Stimulated activated CD4-positive, alpha-beta T cell treated with anti-CD3 and anti-CD28 coated beads, Interleukin-1b, Interleukin-23, amount 100 ng/mL, for 48 hours (primary cell): Measurements from ENCODE around the gene IRF2BP2.
"Not testable (repeated sequence)": the region's sequence is repeated elsewhere in the genome, so short reads cannot be mapped to it uniquely, and the experiment has no call there.

Experiments
- DNase-seq: peaks from one replicate; pipeline ENCODE4 v3.0.0-alpha.2; 2020

IRF2BP2 gene

DNA sequence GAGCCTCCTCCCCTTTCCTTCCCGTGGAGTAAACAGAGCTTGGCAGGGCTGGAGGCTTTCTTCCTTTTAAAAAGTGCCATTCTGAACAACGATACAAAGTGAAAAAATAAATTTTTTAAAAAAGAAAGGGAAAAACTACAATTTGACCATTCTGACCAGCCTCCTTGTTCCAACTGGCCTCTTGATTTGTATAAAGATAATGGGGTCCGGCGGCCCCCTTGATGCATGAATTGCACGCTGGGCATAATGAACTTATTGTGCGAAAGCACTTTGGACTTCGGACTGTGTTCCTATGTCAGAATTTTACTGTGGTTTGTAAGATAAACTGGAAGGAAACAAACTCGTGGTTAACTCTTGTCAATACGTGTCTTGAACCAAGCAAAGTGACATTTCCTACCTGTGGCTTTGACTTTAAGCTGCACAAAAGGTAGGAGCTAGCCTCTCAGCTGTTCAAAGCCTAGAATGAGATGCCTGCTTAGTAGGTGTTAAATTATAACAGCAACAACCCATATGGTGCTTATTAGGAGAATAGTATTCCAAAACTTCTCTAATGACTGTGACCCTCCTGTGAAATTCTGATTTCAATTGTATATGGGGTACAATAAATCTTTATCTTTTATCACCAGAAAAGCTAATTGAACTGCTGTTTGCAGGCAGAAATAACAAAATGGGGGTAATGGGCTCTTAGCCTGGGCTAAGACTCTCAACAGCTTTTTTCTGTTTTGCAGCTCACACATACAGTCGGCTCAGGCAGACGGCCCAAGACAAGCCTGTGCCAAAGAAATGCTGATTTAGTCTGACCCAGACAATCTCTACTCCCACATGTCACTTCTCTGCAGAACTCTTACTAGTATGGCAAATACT lies 9.3 kb downstream of the IRF2BP2 start:
- DNase-seq = no peak

DNA sequence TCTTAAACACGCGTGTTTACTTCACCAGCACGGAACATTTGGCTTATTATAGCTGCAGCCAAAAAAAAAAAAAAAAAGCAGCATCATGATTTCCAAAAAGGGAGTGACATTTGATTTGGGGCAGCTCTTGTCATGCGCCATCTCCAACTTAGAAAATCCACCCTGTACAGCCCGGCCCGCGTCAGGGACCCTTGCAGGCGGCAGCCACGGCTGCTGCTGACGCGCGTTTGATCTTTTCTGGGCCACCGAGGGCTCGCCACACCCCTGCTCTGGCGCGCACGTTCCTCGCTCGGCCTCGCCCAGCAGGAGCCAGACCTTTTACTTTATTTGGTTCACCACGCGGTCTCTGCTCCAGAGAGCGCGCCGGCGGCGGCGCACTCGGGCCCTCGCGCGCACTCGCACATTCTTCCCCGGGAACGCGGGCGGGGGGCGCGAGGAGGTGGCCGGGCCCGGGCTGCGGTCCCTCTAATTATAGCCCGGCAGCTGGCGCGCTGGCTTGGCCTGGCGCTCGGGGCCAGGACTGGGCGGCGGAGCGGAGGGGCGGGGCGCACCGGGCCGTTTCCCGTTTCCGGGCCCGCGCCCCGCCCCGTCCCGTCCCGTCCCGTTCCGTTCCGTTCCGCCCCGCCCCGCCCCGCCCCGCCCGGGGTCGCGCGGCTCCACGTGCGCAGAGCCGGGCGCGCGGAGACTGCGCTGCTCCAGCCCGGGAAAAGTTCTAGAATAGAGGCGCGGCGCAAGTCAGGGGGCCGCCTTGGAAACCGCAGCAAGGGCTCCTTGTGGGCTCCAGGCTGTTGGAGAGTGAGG lies 10.2 kb downstream of the IRF2BP2 start:
- DNase-seq = peak; percentile 80

DNA sequence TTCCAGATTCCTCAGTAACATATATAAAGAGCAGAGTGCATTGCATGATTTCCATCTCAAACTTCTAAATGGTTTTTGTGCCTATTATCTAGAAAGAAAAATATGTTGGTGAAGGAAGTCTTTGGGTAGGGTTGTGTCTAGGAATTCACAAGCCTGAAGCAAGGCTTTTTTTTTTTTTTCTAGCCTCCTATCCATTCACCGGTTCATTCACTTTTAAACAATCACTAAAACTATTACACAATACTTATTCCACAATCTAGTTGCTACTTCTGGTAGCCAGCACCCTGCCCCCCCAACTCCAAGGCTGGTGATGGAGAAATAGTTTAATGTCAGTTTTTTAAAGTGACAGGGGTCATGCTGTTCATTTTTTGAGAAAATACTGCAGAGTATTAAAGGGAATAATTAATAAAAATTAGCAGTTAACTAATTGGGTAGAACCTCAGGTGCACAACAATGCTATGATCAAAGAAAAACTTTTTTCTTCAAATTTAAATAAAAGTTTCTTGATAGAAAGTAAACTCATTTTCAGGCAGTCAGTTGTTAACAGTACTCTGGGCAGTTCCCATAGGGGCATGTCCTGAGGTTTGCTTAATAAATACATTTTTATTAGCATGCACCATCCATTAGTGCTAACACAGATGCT lies 10.9 kb downstream of the IRF2BP2 start:
- no peak for DNase-seq

DNA sequence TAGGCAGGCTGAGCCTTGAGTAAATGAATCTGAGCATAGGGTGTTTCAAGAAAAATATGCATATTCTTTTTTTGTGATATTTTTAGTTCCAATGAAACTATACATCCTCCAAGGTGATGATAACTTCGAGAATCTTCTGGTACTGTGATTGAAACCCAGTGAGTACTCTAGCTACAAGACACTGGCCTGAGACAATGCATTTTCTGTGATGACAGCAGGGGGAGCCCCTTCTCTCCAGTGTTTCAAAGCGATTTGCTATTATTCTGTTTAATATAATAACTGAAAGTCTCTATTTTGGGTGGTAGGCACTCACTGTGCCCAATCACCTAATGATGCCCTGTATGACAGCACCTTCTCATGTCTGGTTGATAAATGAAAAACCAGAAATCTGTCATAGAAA lies 12.1 kb downstream of the IRF2BP2 start:
- DNase-seq = peak; percentile 35

DNA sequence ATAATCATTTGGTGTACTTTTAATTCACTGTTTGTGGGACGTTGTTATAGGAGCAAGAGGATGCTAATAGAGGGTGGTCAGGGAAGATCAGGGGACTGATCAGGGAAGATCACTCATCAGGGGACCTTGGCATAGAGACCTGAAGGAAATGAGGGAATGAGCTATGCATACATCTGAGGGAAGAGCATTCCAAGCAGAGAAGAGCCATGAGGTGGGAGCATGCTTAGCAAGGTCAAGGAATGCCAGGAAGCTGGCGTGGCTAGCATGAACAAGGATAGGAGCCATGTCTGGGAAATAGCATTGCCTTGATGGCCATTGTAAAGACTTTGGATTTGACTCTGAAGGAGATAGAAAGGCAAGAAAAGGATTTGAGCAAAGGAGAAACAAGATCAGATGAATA lies 14.1 kb downstream of the IRF2BP2 start:
- no peak for DNase-seq

DNA sequence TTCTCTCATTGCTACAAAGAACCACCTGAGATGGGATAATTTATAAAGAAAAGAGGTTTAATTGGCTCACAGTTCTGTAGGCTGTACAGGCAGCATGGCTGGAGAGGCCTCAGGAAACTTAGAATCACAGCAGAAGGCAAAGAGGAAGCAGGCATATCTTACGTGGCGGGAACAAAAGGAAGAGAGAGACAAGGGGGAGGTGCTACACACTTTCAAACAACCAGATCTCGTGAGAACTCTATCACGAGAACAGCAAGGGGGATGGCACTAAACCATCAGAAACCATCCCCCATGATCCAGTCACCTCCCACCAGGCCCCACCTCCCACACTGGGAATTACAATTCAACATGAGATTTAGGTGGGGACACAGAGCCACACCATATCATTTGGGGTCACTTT lies 15.4 kb downstream of the IRF2BP2 start:
- DNase-seq = not testable (repeated sequence)

DNA sequence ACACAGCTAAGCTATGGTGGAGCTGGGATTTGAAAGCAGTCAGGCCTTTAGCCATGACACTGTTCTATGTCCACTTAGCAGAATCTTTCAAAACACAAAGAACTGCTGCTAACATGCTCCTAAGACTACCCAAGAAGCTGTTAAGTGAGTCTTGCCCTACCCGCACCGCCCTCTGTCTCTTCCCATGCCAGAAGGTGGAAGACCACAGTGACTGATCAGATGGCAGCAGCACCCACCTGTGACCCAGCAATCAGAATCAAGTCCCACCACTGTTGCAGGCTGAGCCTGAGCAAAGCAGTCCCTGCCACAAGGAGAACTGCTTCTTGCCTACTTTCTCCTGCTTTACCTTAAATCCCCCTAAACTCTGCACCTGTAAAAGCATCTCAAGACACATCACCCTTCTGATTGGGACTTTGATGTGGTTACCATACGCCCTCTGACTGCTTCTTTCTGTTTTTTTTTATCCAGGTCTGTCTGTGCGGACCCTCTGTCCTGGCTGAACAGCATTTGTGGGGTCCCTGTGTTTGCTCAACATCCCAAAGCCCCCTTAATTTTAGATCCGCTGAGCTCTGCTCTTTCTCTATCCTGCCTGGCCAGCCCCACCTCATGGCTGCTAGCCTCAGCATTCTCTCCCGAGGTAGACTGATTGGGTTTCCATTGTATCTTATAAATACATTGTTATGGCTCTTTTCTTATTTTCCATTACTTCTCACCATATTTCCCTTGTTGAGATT lies 16.0 kb downstream of the IRF2BP2 start:
- DNase-seq = no peak

DNA sequence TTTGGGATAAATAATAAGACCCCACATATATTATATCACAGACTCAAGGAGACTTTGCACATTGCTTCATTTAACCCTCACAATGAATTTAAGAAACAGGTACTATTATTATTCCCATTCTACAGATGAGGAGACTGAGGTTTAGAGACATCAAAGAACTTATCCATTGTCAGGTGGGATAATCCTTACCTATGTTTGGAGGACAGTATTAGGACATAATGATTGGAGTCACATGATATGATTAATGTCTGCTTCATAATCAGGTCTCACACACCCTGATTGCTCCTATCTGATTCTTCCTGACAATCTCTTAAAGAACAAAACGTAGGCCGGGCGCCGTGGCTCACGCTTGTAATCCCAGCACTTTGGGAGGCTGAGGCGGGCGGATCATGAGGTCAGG lies 16.9 kb downstream of the IRF2BP2 start:
- no peak for DNase-seq

DNA sequence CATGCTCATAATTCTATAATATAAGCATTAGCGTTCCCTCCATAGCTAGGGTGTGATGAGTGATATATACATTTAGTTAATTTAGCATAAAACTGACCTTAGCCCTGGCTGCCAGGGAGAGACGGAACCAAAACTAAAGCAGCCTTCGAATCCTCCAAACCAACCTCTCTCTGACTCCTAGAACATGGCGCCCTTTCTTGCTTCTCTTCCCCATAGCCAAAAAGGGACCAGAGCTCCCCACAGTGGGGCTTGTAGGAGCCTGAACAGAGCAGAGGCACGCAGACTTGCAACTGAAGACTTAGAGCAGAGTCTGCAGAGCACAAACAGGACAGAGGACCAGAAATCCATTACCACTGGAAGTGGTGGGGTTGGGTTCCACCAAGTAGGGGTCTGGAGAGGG lies 17.7 kb downstream of the IRF2BP2 start:
- no peak for DNase-seq

DNA sequence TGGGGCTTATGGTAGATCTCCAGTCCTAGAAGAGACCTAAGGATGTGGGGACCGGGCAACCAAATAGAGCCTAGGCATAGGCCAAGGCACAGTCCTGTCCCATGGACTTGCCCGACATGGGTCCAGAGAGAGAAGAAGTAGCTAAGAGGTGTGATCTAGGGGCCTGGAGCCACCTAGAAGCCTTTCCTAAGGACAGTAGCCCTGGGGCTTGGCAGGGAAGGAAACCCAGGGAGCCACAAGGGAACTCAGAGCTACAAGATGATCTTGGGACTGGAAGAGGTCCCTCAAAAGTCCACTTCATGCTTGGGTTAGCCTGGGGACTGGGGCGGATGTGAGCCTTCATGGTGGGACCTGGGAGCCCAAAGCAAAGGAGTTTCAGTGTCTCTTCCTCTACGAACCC lies 18.8 kb downstream of the IRF2BP2 start:
- no peak for DNase-seq

DNA sequence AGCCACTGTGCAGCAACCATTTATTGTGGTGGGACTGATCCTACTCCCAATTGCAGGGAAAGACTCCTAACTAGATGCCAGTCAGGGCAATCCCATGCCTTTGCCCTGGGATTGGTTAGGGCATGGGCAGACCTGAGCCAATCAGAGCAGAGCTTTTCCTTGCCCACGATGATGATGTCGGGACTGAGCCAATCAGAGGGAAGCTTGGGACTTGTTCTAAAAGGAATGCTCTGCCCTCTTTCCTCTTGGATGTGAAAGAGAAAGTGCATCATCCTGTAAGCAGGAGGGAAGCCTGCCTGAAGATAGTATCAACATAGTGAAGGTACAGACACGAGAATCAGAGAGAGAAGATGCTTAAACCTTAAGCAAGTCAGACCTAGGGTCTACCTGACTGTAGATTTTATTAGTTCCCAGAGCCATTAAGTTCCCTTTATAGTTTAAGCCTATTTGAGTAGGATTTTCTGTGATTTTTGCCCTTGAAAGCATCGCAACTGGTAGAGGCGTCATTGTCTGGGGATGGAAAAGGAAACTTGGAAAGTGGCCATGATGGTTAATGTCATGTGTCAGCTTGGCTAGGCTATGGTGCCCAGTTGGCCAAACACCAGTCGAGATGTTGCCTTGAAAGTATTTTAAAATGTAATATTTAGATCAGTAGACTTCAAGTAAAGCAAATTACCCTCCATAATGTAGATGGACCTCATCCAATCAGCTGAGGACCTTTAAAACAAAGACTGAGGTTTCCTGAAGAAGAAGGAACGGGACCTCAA lies 19.9 kb downstream of the IRF2BP2 start:
- no peak for DNase-seq

DNA sequence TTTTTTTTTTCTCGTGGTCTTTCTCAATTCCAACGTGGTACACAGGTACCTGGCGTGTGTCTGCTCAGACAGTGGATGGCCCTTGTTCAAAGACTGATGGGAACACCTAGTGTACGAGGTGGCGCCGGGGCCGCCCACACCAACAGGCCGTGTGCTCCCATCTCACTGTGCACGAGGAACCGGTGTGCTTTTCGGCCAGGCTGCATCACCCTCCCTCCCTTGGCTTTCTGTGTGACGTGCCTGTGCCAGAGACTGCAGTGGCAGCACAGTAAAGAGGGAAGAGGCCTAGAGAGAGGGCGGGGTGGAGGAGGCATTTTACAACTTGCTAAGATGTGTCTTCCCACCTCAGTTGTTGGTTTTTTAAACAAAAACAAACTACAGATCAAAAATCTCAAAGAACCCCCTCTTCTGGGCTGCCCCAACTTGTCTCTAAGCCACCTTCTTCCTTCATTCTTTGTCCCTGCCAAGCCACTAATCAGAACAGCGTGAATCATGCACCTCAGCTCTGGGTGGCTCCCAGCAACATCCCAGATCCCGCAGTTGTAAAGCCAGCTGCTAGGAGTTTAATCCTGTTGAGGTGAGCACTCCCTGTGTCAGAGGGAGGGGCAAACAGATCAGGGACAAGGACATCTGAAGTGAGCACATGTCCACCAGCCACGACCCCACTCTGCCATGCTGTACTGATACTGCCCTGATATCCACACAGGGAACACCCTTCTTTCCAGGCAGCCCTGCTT lies 20.7 kb downstream of the IRF2BP2 start:
- DNase-seq = no peak

DNA sequence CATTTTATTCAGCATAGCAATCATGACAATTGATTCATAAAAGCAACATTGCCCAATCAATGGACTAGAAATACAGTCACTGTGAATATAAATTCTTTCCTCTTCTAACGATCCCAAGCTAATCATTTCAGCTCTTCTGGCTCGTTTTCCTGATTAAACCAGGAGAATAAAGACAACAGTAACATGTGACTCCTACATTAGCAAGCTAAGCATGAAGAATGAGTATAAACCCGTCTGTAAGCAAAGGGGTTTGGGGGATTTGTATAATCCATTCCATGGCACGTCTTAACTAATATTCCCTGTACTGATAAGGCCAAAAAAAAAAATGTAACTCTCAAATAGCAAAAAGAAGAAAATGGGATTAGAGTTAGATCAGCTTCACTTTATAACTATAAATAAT lies 21.6 kb downstream of the IRF2BP2 start:
- no peak for DNase-seq

DNA sequence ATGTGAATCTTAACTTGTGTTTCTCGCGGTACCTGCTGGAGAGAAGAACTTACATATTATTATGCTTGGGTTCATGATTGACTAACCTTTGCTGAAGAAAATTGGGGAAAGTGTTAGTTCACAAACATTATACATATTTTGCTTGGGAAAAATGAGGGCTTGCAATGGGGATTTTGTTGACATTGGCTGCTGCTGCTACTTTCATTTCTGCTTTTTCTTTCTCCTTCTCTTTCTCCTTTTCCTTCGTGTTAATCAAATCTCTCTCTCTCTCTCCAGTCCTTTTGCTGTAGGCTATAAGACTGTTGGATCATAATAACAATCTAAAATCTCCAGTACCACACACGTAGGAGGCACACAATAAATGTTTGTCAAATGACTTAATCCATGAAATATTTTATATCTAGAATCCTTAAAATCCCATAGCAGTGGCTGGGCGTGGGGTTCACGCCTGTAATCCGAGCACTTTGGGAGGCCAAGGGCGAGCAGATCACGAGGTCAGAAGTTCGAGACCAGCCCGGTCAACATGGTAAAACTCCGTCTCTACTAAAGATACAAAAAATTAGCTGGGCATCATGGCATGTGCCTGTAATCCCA lies 23.0 kb downstream of the IRF2BP2 start:
- DNase-seq = no peak

DNA sequence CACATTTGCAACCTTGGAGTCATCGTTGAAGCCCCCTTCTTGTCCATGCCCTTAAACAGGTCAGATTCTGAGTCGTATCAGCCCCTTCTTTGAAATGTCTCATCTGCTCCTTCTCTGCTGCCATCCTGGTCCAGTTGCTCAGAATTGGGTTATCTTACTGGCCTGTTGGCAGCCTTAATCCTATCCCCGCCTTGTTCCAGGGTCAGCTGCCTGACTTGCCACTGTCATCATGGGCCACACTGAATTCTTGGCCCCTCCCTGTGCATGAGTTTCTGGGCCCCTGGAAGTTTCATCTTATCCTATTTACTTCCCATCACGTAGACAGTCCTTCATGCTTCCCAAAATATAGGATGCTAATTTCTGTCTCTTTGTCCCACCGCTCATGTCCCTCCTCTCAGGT lies 23.7 kb downstream of the IRF2BP2 start:
- no peak for DNase-seq

DNA sequence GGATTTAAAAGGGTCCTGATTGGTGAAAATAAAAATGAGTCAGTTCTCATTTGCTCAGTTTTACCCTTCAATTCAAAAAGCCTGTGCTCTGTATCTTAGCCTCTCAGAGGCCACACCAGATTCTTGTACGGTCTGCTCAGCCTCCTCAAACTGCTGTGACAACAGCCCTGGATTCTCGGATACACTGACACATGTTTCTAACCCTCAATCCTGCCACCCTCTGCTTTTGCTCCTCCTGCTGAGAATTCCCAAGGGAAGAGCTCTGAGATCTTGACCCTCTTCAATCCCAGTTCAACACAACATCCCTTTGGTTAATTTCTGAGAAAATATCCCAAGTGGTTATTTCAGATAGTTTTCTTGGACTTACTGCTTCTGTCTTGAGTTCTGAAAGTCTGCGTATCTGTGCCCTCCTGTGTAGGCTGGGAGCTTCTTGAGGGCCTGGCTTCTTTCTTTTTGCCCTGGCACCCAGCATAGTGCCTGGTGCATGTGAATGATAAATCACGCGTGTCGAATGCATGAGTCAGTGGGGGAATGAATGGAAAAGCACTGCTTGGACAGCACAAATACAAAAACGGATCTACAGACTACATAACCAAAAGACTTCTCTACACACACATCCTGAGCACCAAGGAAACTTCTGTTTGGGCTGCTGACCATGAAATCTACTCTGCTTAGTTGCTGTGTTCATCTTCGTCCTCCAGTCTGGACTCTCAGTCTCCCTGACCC lies 24.5 kb downstream of the IRF2BP2 start:
- DNase-seq = no peak

DNA sequence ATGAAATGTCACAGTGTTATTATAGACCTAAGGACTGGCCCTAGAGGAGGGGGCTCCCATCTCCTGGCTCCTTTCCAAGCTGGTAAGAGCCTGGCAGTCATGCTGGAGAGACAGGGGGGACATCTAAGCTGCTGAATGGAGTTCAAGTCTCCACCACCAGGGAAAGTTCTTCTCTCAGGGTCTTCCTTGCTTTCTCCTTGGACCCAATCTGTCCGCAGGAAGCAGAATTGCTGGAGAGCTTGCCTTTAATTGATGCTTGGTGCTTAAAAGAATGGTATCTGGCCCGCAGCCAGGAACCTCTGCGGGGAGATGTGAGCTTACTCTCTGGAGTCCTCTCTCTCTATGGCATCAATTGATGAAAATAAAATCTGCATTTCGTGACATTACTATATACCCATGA lies 25.1 kb downstream of the IRF2BP2 start:
- DNase-seq = no peak

DNA sequence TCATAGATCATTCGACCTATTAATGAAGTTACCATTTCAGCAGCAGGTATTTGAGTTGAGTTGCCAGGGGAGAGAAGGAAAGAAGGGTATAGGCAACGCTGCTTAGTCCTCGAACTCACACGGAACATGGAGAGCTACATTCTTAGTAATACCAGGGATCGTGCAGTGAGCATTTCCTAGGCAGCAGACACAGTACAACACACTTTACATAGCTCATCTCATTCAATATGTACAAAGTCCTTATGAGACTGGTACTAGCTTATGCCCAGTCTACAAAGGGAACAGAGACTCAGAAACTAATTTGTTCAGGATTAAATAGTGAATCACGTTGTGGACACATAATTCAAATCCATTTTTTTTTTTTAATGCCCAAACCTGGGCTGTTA lies 25.6 kb downstream of the IRF2BP2 start:
- no peak for DNase-seq

DNA sequence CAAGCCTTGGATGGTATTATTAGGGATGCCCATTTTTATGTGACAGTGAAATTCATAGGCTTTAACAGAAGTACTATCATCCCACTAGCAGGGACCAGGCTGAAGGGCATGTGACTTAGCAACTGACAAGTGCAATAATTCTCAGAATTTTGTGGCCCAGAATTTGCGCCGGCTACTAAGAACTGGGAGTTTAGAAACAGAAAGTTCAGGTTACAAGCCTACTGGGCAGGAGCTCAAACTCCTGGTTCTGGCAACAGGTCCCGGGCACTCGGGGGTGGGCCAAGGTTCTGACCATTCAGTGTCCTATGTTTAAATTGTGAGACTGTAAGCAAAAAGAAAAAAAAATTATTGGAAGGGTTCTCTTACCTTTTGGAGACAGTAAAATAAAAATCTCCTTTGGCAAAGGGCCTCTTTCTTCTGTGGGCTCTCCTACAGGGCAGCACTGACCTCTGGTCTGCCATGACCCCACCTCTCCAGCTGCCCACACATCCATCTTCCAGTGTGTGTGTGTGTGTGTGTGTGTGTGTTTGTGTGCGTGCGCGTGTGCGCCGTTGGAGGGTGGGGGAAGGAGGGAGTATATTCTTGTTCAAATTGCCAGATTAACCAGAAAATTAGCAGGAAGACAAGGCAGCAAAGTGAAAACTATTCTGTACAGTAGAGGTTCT lies 26.1 kb downstream of the IRF2BP2 start:
- no peak for DNase-seq
